ENCODE data around the gene PPP3CA.

PPP3CA gene

GRCh38 chr4:101286663-101287062 is 60.7 kb downstream of the PPP3CA start:
- no peak for DNase-seq

GRCh38 chr4:101285985-101286384 is 61.3 kb downstream of the PPP3CA start:
- no peak for DNase-seq

GRCh38 chr4:101284546-101284945 is 62.8 kb downstream of the PPP3CA start:
- no peak for DNase-seq

GRCh38 chr4:101283434-101283833 is 63.9 kb downstream of the PPP3CA start:
- DNase-seq, result no peak

- no peak for DNase-seq
These were observed 65.1 kb downstream of the PPP3CA start for GRCh38 chr4:101282076-101282844.

GRCh38 chr4:101280866-101281600 is 66.3 kb downstream of the PPP3CA start:
- no peak for DNase-seq

- DNase-seq, result no peak
These were observed 67.9 kb downstream of the PPP3CA start for GRCh38 chr4:101279377-101279871.

- DNase-seq, result no peak
These were observed 69.7 kb downstream of the PPP3CA start for GRCh38 chr4:101277671-101278070.

- DNase-seq, result no peak
These were observed 70.7 kb downstream of the PPP3CA start for GRCh38 chr4:101276661-101277060.

GRCh38 chr4:101274888-101275752 is 72.2 kb downstream of the PPP3CA start:
- no peak for DNase-seq

- DNase-seq, result no peak
These were observed 75.8 kb downstream of the PPP3CA start for GRCh38 chr4:101271516-101271915.

- no peak for DNase-seq
These were observed 77.6 kb downstream of the PPP3CA start for GRCh38 chr4:101269682-101270081.

GRCh38 chr4:101265816-101266172 is 81.5 kb downstream of the PPP3CA start:
- DNase-seq, result no peak

- no peak for DNase-seq
These were observed 82.1 kb downstream of the PPP3CA start for GRCh38 chr4:101264993-101265815.

- no peak for DNase-seq
These were observed 82.8 kb downstream of the PPP3CA start for GRCh38 chr4:101264512-101264911.

GRCh38 chr4:101262683-101263082 is 84.6 kb downstream of the PPP3CA start:
- DNase-seq, result no peak

- DNase-seq, result no peak
These were observed 87.5 kb downstream of the PPP3CA start for GRCh38 chr4:101259876-101260275.

- DNase-seq, result no peak
These were observed 88.4 kb downstream of the PPP3CA start for GRCh38 chr4:101258883-101259282.

GRCh38 chr4:101256222-101256621 is 91.1 kb downstream of the PPP3CA start:
- no peak for DNase-seq

GRCh38 chr4:101254776-101255175 is 92.5 kb downstream of the PPP3CA start:
- no peak for DNase-seq

GRCh38 chr4:101253121-101253520 is 94.2 kb downstream of the PPP3CA start:
- DNase-seq, result no peak

GRCh38 chr4:101252721-101253120 is 94.6 kb downstream of the PPP3CA start:
- DNase-seq, result no peak

Data from DMS79 (cell line).